ENCODE results near the gene EYS. TPM values are rescaled to one million over a fixed set of nuclear protein-coding genes. Genes with fewer than 3 reads are reported as not detected.

The EYS gene
- total RNA-seq (2014; rRNA removed; shearing (Covaris generic)), result not detected in 2 replicates

GRCh38 chr6:65707126-65707826, at the start of gene EYS:
EYS (minus strand) TSS chr6:65707226; CDS start chr6:65495410, 211,816 bp downstream.
- Histone ChIP-seq H3K4me1 (replicated peaks) (no peaks in the 10 kb centered on the region), H3K27ac (no peak within 1 kb of the TSS), H3K36me3 (no peaks in the 10 kb centered on the region), H3K9me3 (replicated peaks) (peaks cover 4% of the 10 kb centered on the region; the same call in 1 of the 2 replicates), H3K4me3 (no peak within 1 kb of the TSS), H3K27me3 (replicated peaks) (no peaks in the 10 kb centered on the region)
- DNase-seq (ENCODE audit: low read depth in 1 of 2, low spot score in 2 of 2), result no peak

- Histone ChIP-seq H3K9me3 (replicated peaks) (0 out of 2 replicates have a peak, but pooled peaks cover 4% of the 10 kb centered on the region), H3K4me3 (no peak overlapping the region), H3K27me3 (replicated peaks) (no peaks in the 10 kb centered on the region), H3K4me1 (replicated peaks) (no peaks in the 10 kb centered on the region), H3K36me3 (no peaks in the 10 kb centered on the region), H3K27ac (no peak overlapping the region)
- DNase-seq (ENCODE audit: low read depth in 1 of 2, low spot score in 2 of 2), result no peak
Measured at GRCh38 chr6:65746302-65746701, 39.3 kb upstream of the EYS start.

GRCh38 chr6:65745614-65746013, 38.6 kb upstream of the EYS start:
- Histone ChIP-seq H3K27ac (no peak overlapping the region), H3K9me3 (replicated peaks) (0 out of 2 replicates have a peak, but pooled peaks cover 4% of the 10 kb centered on the region)
- DNase-seq (ENCODE audit: low read depth in 1 of 2, low spot score in 2 of 2), result no peak

GRCh38 chr6:65728879-65729479, 22.0 kb upstream of the EYS start:
- H3K4me1 ChIP-seq (replicated peaks), result no peaks in the 10 kb centered on the region
- H3K9me3 ChIP-seq (replicated peaks), result peaks cover 2% of the 10 kb centered on the region; the same call in 1 of the 2 replicates
- H3K36me3 ChIP-seq, result no peaks in the 10 kb centered on the region
- H3K4me3 ChIP-seq, result no peak overlapping the region
- no peak overlapping the region for H3K27ac ChIP-seq
- DNase-seq (ENCODE audit: low read depth in 1 of 2, low spot score in 2 of 2), result no peak
- H3K27me3 ChIP-seq (replicated peaks), result no peaks in the 10 kb centered on the region

More at GRCh38 chr6:65745614-65746013, 38.6 kb upstream of the EYS start:
- H3K4me1 ChIP-seq (replicated peaks), result no peaks in the 10 kb centered on the region
- H3K27me3 ChIP-seq (replicated peaks), result no peaks in the 10 kb centered on the region
- no peaks in the 10 kb centered on the region for H3K36me3 ChIP-seq
- H3K4me3 ChIP-seq, result no peak overlapping the region

GRCh38 chr6:65719101-65719500, 12.1 kb upstream of the EYS start:
- H3K27me3 ChIP-seq (replicated peaks), result no peaks in the 10 kb centered on the region
- H3K4me3 ChIP-seq, result no peak overlapping the region
- H3K36me3 ChIP-seq, result no peaks in the 10 kb centered on the region
- no peak overlapping the region for H3K27ac ChIP-seq
- no peaks in the 10 kb centered on the region for H3K9me3 ChIP-seq (replicated peaks)
- no peak for DNase-seq (ENCODE audit: low read depth in 1 of 2, low spot score in 2 of 2)
- H3K4me1 ChIP-seq (replicated peaks), result no peaks in the 10 kb centered on the region

- Histone ChIP-seq H3K9me3 (replicated peaks) (peaks cover 4% of the 10 kb centered on the region; the same call in 1 of the 2 replicates), H3K4me3 (no peak overlapping the region), H3K4me1 (replicated peaks) (no peaks in the 10 kb centered on the region), H3K27ac (no peak overlapping the region), H3K36me3 (no peaks in the 10 kb centered on the region), H3K27me3 (replicated peaks) (no peaks in the 10 kb centered on the region)
- DNase-seq (ENCODE audit: low read depth in 1 of 2, low spot score in 2 of 2), result no peak
Measured at GRCh38 chr6:65711531-65711930, 4.5 kb upstream of the EYS start.

- H3K36me3 ChIP-seq, result no peaks in the 10 kb centered on the region
- H3K9me3 ChIP-seq (replicated peaks), result peaks cover 4% of the 10 kb centered on the region; the same call in 1 of the 2 replicates
- no peak for DNase-seq (ENCODE audit: low read depth in 1 of 2, low spot score in 2 of 2)
- H3K4me3 ChIP-seq, result no peak overlapping the region
- H3K27ac ChIP-seq, result no peak overlapping the region
- H3K27me3 ChIP-seq (replicated peaks), result no peaks in the 10 kb centered on the region
- H3K4me1 ChIP-seq (replicated peaks), result no peaks in the 10 kb centered on the region
Measured at GRCh38 chr6:65709099-65709830, 2.2 kb upstream of the EYS start.

- H3K27ac ChIP-seq, result no peak overlapping the region
- H3K4me3 ChIP-seq, result no peak overlapping the region
- peaks cover 4% of the 10 kb centered on the region; the same call in 1 of the 2 replicates for H3K9me3 ChIP-seq (replicated peaks)
- H3K27me3 ChIP-seq (replicated peaks), result no peaks in the 10 kb centered on the region
- no peaks in the 10 kb centered on the region for H3K4me1 ChIP-seq (replicated peaks)
- DNase-seq (ENCODE audit: low read depth in 1 of 2, low spot score in 2 of 2), result no peak
- H3K36me3 ChIP-seq, result no peaks in the 10 kb centered on the region
Measured at GRCh38 chr6:65708162-65708561, 1.1 kb upstream of the EYS start.

- H3K36me3 ChIP-seq, result no peaks in the 10 kb centered on the region
- no peak overlapping the region for H3K4me3 ChIP-seq
Measured at GRCh38 chr6:65706436-65706835, 590 bp downstream of the EYS start.

GRCh38 chr6:65701325-65701724, 5.7 kb downstream of the EYS start:
- Histone ChIP-seq H3K27me3 (replicated peaks) (no peaks in the 10 kb centered on the region), H3K4me3 (no peak overlapping the region), H3K4me1 (replicated peaks) (no peaks in the 10 kb centered on the region), H3K36me3 (no peaks in the 10 kb centered on the region), H3K9me3 (replicated peaks) (no peaks in the 10 kb centered on the region), H3K27ac (no peak overlapping the region)
- DNase-seq (ENCODE audit: low read depth in 1 of 2, low spot score in 2 of 2), result no peak

More at GRCh38 chr6:65706436-65706835, 590 bp downstream of the EYS start:
- no peak overlapping the region for H3K27ac ChIP-seq
- peaks cover 4% of the 10 kb centered on the region; the same call in 1 of the 2 replicates for H3K9me3 ChIP-seq (replicated peaks)
- DNase-seq (ENCODE audit: low read depth in 1 of 2, low spot score in 2 of 2), result no peak
- no peaks in the 10 kb centered on the region for H3K27me3 ChIP-seq (replicated peaks)
- H3K4me1 ChIP-seq (replicated peaks), result no peaks in the 10 kb centered on the region

GRCh38 chr6:65700561-65700960, 6.5 kb downstream of the EYS start:
- no peaks in the 10 kb centered on the region for H3K4me1 ChIP-seq (replicated peaks)
- H3K27me3 ChIP-seq (replicated peaks), result no peaks in the 10 kb centered on the region
- no peak overlapping the region for H3K27ac ChIP-seq
- H3K36me3 ChIP-seq, result no peaks in the 10 kb centered on the region
- H3K9me3 ChIP-seq (replicated peaks), result no peaks in the 10 kb centered on the region
- DNase-seq (ENCODE audit: low read depth in 1 of 2, low spot score in 2 of 2), result no peak
- no peak overlapping the region for H3K4me3 ChIP-seq

- H3K9me3 ChIP-seq (replicated peaks), result no peaks in the 10 kb centered on the region
Measured at GRCh38 chr6:65692109-65692508, 14.9 kb downstream of the EYS start.

GRCh38 chr6:65680232-65680631, 26.8 kb downstream of the EYS start:
- no peak overlapping the region for H3K27ac ChIP-seq
- peaks cover 5% of the 10 kb centered on the region; the same call in 1 of the 2 replicates for H3K9me3 ChIP-seq (replicated peaks)
- H3K36me3 ChIP-seq, result no peaks in the 10 kb centered on the region
- no peak for DNase-seq (ENCODE audit: low read depth in 1 of 2, low spot score in 2 of 2)
- no peaks in the 10 kb centered on the region for H3K27me3 ChIP-seq (replicated peaks)
- H3K4me1 ChIP-seq (replicated peaks), result no peaks in the 10 kb centered on the region
- H3K4me3 ChIP-seq, result no peak overlapping the region

More at GRCh38 chr6:65692109-65692508, 14.9 kb downstream of the EYS start:
- Histone ChIP-seq H3K27ac (no peak overlapping the region), H3K4me3 (no peak overlapping the region), H3K36me3 (no peaks in the 10 kb centered on the region), H3K27me3 (replicated peaks) (no peaks in the 10 kb centered on the region), H3K4me1 (replicated peaks) (no peaks in the 10 kb centered on the region)
- DNase-seq (ENCODE audit: low read depth in 1 of 2, low spot score in 2 of 2), result no peak

GRCh38 chr6:65671922-65672321, 35.1 kb downstream of the EYS start:
- peaks cover 7% of the 10 kb centered on the region for H3K9me3 ChIP-seq (replicated peaks)
- no peak for DNase-seq (ENCODE audit: low read depth in 1 of 2, low spot score in 2 of 2)

More at GRCh38 chr6:65671922-65672321, 35.1 kb downstream of the EYS start:
- Histone ChIP-seq H3K27ac (no peak overlapping the region), H3K27me3 (replicated peaks) (no peaks in the 10 kb centered on the region), H3K4me3 (no peak overlapping the region), H3K36me3 (no peaks in the 10 kb centered on the region), H3K4me1 (replicated peaks) (no peaks in the 10 kb centered on the region)

All from SJSA1 (cell line).